CD14-positive monocyte (primary cell): ENCODE measurements around the gene CUL2. TPM values are rescaled to one million over a fixed set of nuclear protein-coding genes. Genes with fewer than 3 reads are reported as not detected.

Experiments used
- DNase-seq, 3 donors: peaks; one replicate each; pipeline ENCODE4 v3.0.0-alpha.2; 2011 to 2022
- H2AFZ ChIP-seq: 2 replicates; pipeline ENCODE4 v1.6.0; 2012; ENCODE audit warnings: mild to moderate bottlenecking, low read depth, low read length, inconsistent platforms; ENCODE audit not compliant: insufficient read depth, poor library complexity, severe bottlenecking
- H3K27ac ChIP-seq, 2 donors: 1 replicate in 1 of 2; 2 replicates in 1 of 2; pipeline ENCODE4 v1.5.1; 2012 to 2013; ENCODE audit warnings: low read length in 2 of 2, control low read depth in 1 of 2, inconsistent platforms in 1 of 2, low read depth in 1 of 2, mild to moderate bottlenecking in 1 of 2
- H3K27me3 ChIP-seq, 2 donors: one replicate each; pipeline versions ENCODE4 v1.6.0 to v1.6.1; 2011 to 2013; ENCODE audit warnings: low read length in 2 of 2; ENCODE audit not compliant: control insufficient read depth in 2 of 2, insufficient read depth in 2 of 2
- H3K36me3 ChIP-seq, 2 donors: replicated peaks in 1 of 2; 1 replicate in 1 of 2; 2 replicates in 1 of 2; pipeline versions ENCODE4 v1.5.1 to v1.6.1; 2012 to 2013; ENCODE audit warnings: low read length in 2 of 2, control low read depth in 1 of 2, inconsistent platforms in 1 of 2, mild to moderate bottlenecking in 1 of 2; ENCODE audit not compliant: insufficient read depth in 2 of 2, control insufficient read depth in 1 of 2
- H3K4me1 ChIP-seq, 2 donors: 1 replicate in 1 of 2; 2 replicates in 1 of 2; pipeline versions ENCODE4 v1.5.1 to v1.6.1; 2012 to 2013; ENCODE audit warnings: low read length in 2 of 2, control low read depth in 1 of 2, inconsistent platforms in 1 of 2, mild to moderate bottlenecking in 1 of 2, moderate library complexity in 1 of 2; ENCODE audit not compliant: insufficient read depth in 2 of 2, control insufficient read depth in 1 of 2
- H3K4me2 ChIP-seq: replicated peaks from 2 replicates; pipeline ENCODE3; 2012; ENCODE audit warnings: low read length, moderate library complexity, mild to moderate bottlenecking; ENCODE audit not compliant: poor library complexity, severe bottlenecking; ENCODE audit errors: extremely low read depth
- H3K4me3 ChIP-seq, 3 experiments: fragments of 200-600 bp in 1 of 3; sonication (generic) in 1 of 3; replicated peaks in 1 of 3; 1 replicate in 2 of 3; 2 replicates in 1 of 3; pipeline ENCODE4 v1.5.1; 2011 to 2013; ENCODE audit warnings: low read length in 3 of 3, mild to moderate bottlenecking in 3 of 3, control low read depth in 2 of 3, low read depth in 2 of 3, inconsistent platforms in 1 of 3, moderate library complexity in 1 of 3
- H3K79me2 ChIP-seq: 2 replicates; pipeline ENCODE4 v1.6.0; 2012; ENCODE audit warnings: mild to moderate bottlenecking, control low read depth, inconsistent platforms, low read length, moderate library complexity; ENCODE audit not compliant: insufficient read depth
- H3K9ac ChIP-seq: 2 replicates; pipeline ENCODE4 v1.6.0; 2017; ENCODE audit warnings: low read length, mild to moderate bottlenecking; ENCODE audit not compliant: insufficient read depth, poor library complexity, severe bottlenecking
- H3K9me3 ChIP-seq, 2 donors: replicated peaks in 1 of 2; 1 replicate in 1 of 2; 2 replicates in 1 of 2; pipeline versions ENCODE4 v1.5.1 to v1.6.1; 2012 to 2013; ENCODE audit warnings: low read length in 2 of 2, control low read depth in 1 of 2; ENCODE audit not compliant: control insufficient read depth in 1 of 2, insufficient read depth in 1 of 2
- H4K20me1 ChIP-seq: 2 replicates; pipeline ENCODE4 v1.6.0; 2012; ENCODE audit warnings: mild to moderate bottlenecking, low read length, control low read depth, moderate library complexity; ENCODE audit not compliant: insufficient read depth
- H3K27ac Mint-ChIP-seq, 7 donors: one replicate each; pipeline ENCODE4 v1.8.0; 2020; ENCODE audit warnings: mild to moderate bottlenecking in 7 of 7, mixed read lengths in 7 of 7, moderate library complexity in 6 of 7, inconsistent platforms in 2 of 7
- H3K27me3 Mint-ChIP-seq, 3 donors: one replicate each; pipeline ENCODE4 v1.8.0; 2021 to 2022; ENCODE audit warnings: low read depth in 3 of 3, mild to moderate bottlenecking in 3 of 3, mixed read lengths in 3 of 3, moderate library complexity in 3 of 3, inconsistent platforms in 1 of 3
- H3K36me3 Mint-ChIP-seq, 2 donors: one replicate each; pipeline ENCODE4 v1.8.0; 2020; ENCODE audit warnings: mixed read lengths in 2 of 2, inconsistent platforms in 1 of 2, mild to moderate bottlenecking in 1 of 2
- H3K4me1 Mint-ChIP-seq: one replicate; pipeline ENCODE4 v1.8.0; 2020; ENCODE audit warnings: mild to moderate bottlenecking, mixed read lengths
- H3K4me3 Mint-ChIP-seq, 2 donors: one replicate each; pipeline ENCODE4 v1.8.0; 2020; ENCODE audit warnings: mild to moderate bottlenecking in 2 of 2, mixed read lengths in 2 of 2, moderate library complexity in 1 of 2
- H3K9me3 Mint-ChIP-seq, 7 donors: one replicate each; pipeline ENCODE4 v1.8.0; 2020 to 2022; ENCODE audit warnings: mixed read lengths in 7 of 7, mild to moderate bottlenecking in 6 of 7, moderate library complexity in 6 of 7, inconsistent platforms in 2 of 7
- CTCF ChIP-seq: fragments of 200-600 bp; IDR thresholded peaks from one replicate; pipeline ENCODE4 v1.8.0; 2022; ENCODE audit warnings: antibody characterized with exemption, mild to moderate bottlenecking
- WGBS: methylation state at CpG from one replicate; pipeline ENCODE4 v1.1.5; 2013; ENCODE audit warnings: missing lambda C conversion rate; ENCODE audit not compliant: insufficient coverage; 5-methylcytosine and 5-hydroxymethylcytosine counted together
- intact Hi-C, 2 donors: fragments of 100-400 bp; cut with micrococcal nuclease; formaldehyde crosslinking; loops; one replicate each; pipeline versions ENCODE4 v1.15.0 to v1.15.1; 2023
- polyA plus RNA-seq, 3 donors: library from polyadenylated mRNA; depleted of rRNA in 1 of 3; unstranded in 2 of 3; stranded (reverse) in 1 of 3; fragments of 300-500 nt in 2 of 3; fragments of >200 nt in 1 of 3; fragmentation: Illumina TruSeq in 2 of 3; gene quantifications; 1 replicate in 2 of 3; 2 replicates in 1 of 3; pipeline ENCODE4 v1.2.3, GENCODE V29; 2012 to 2021

CUL2 gene
- polyA plus RNA-seq, 3 donors = 10.2 to 22.8 (median 12.9) TPM

DNA sequence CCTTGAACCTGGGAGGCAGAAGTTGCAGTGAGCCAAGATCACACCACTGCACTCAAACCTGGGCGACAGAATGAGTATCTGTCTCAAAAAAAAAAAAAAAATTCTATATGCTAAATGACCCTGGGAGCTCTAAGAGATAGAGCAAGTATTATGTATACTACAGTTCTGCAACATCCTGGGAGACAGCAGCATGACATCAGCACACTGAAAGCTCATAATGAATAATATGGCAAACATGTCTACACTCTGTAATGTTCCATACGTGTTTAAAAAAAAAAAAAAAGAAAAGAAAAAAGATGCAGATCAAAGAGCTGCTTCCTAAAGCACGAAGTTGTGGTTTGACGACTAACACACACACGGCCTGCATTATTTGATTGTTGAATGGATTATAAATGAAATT, 72.5 kb downstream of the CUL2 start:
- H3K4me3 Mint-ChIP-seq = no peak overlapping the region
- Histone ChIP-seq H3K4me2 (no peak overlapping the region), H3K27ac (no peak overlapping the region), H3K79me2 (no peaks in the 10 kb centered on the region), H3K4me3 (no peak overlapping the region), H3K36me3 (peaks cover 47 to 93% of the 10 kb centered on the region in 2 donors), H3K27me3 (no peaks in the 10 kb centered on the region), H4K20me1 (no peaks in the 10 kb centered on the region), H3K4me1 (no peaks in the 10 kb centered on the region), H2AFZ (no peak overlapping the region), H3K9ac (no peak overlapping the region), H3K9me3 (no peaks in the 10 kb centered on the region)
- intact Hi-C loops = no loop called here
- no peaks in the 10 kb centered on the region for H3K27me3 Mint-ChIP-seq
- peaks cover 61 to 75% of the 10 kb centered on the region in 2 donors for H3K36me3 Mint-ChIP-seq
- DNase-seq = no peak
- H3K27ac Mint-ChIP-seq = no peak overlapping the region
- WGBS = no CpG with 5 or more reads among the region's 5 CpGs
- H3K9me3 Mint-ChIP-seq = no peaks in the 10 kb centered on the region
- H3K4me1 Mint-ChIP-seq = no peaks in the 10 kb centered on the region
- no peak for TF ChIP-seq CTCF

DNA sequence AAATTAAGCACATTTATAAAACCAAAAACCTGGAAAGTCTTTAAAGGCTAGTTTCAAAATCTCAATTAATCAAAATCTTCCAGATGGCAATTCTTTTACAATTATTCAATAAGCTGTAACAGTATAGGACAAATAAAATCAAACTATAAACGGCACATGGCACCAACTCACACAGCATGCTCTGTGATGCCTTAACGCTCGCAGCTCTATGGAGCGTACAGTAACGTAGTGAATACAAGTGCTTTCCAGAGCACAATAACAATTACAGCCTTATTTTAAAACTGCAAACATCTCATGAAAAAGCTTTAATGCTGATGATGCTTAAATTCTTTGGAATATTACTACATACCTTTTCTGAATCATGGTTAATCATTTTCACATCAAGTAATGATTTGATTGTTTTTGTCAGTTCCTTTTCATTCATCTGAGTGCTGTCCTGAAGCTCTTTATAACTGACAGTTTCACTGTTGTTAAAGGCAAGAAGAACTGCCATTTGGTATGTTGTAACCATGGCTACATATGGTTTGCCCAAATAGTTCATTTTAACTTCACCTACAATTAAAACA, 74.2 kb downstream of the CUL2 start:
- no peak overlapping the region for H3K4me2 ChIP-seq
- TF ChIP-seq CTCF = no peak
- H3K9me3 Mint-ChIP-seq = no peaks in the 10 kb centered on the region
- H3K27ac Mint-ChIP-seq = no peak overlapping the region
- H3K27me3 ChIP-seq = no peaks in the 10 kb centered on the region
- H3K27me3 Mint-ChIP-seq = no peaks in the 10 kb centered on the region
- H3K79me2 ChIP-seq = no peaks in the 10 kb centered on the region
- no peak overlapping the region for H3K4me3 ChIP-seq
- peaks cover 48 to 94% of the 10 kb centered on the region in 2 donors for H3K36me3 ChIP-seq
- no peak for DNase-seq
- no peak overlapping the region for H3K9ac ChIP-seq
- H3K4me1 Mint-ChIP-seq = no peaks in the 10 kb centered on the region
- H3K4me3 Mint-ChIP-seq = no peak overlapping the region
- no peaks in the 10 kb centered on the region for H4K20me1 ChIP-seq
- 100% methylated on average over 3 of the region's 5 CpGs for WGBS
- peaks cover 62 to 78% of the 10 kb centered on the region in 2 donors for H3K36me3 Mint-ChIP-seq
- H3K4me1 ChIP-seq = no peaks in the 10 kb centered on the region
- H2AFZ ChIP-seq = no peak overlapping the region
- H3K9me3 ChIP-seq = no peaks in the 10 kb centered on the region
- no peak overlapping the region for H3K27ac ChIP-seq
- intact Hi-C loops = no loop called here
